SK-N-SH treated with all-trans-retinoic acid at 6 μM for 48 hours (cell line): ENCODE measurements around the gene PEAK3.

Experiments used
- ATAC-seq: fragments of 200-7000 bp; cut with Tn5 transposase; 3 replicates; pipeline ENCODE4 v1.9.1; 2020; ENCODE audit warnings: mild to moderate bottlenecking, moderate library complexity
- ARNTL ChIP-seq: fragments of 450-650 bp; formaldehyde crosslinking; IDR thresholded peaks from 2 replicates; pipeline ENCODE4 v1.5.0; 2020; ENCODE audit warnings: low read depth, mild to moderate bottlenecking, moderate library complexity, borderline replicate concordance
- BACH2 ChIP-seq: fragments of 250-450 bp; sonication (Bioruptor Pico); IDR thresholded peaks from 2 replicates; pipeline ENCODE4 v1.9.0; 2021; ENCODE audit warnings: mild to moderate bottlenecking, borderline replicate concordance
- CREB5 ChIP-seq: fragments of 250-450 bp; sonication (Bioruptor Pico); IDR thresholded peaks from 2 replicates; pipeline ENCODE4 v1.5.1; 2020; ENCODE audit warnings: low read depth, mild to moderate bottlenecking, moderate library complexity
- CSDC2 ChIP-seq: fragments of 250-450 bp; sonication (Bioruptor Pico); IDR thresholded peaks from 2 replicates; pipeline ENCODE4 v1.5.0; 2020; ENCODE audit warnings: mild to moderate bottlenecking, moderate library complexity
- ESRRG ChIP-seq: fragments of 250-450 bp; sonication (Bioruptor Pico); IDR thresholded peaks from 2 replicates; pipeline ENCODE4 v1.6.1; 2021; ENCODE audit warnings: mild to moderate bottlenecking
- ISL1 ChIP-seq: fragments of 250-450 bp; sonication (Bioruptor Pico); IDR thresholded peaks from 2 replicates; pipeline ENCODE4 v2.1.2; 2022; ENCODE audit warnings: mild to moderate bottlenecking, moderate library complexity
- PATZ1 ChIP-seq: fragments of 250-450 bp; sonication (Bioruptor Pico); IDR thresholded peaks from 2 replicates; pipeline ENCODE4 v1.8.0; 2020; ENCODE audit warnings: mild to moderate bottlenecking, moderate library complexity, borderline replicate concordance
- POU6F1 ChIP-seq: fragments of 250-450 bp; sonication (Bioruptor Pico); IDR thresholded peaks from 2 replicates; pipeline ENCODE4 v1.8.0; 2021; ENCODE audit warnings: low read depth, mild to moderate bottlenecking, moderate library complexity, borderline replicate concordance
- PPARA ChIP-seq: fragments of 250-450 bp; sonication (Bioruptor Pico); IDR thresholded peaks from 2 replicates; pipeline ENCODE4 v1.5.0; 2020; ENCODE audit warnings: mild to moderate bottlenecking, borderline replicate concordance
- RARB ChIP-seq: fragments of 250-450 bp; sonication (Bioruptor Pico); IDR thresholded peaks from 2 replicates; pipeline ENCODE4 v1.8.0; 2021; ENCODE audit warnings: mild to moderate bottlenecking, moderate library complexity
- TCF4 ChIP-seq: fragments of 250-450 bp; sonication (Bioruptor Pico); IDR thresholded peaks from 2 replicates; pipeline ENCODE4 v1.8.0; 2021; ENCODE audit warnings: mild to moderate bottlenecking, moderate library complexity, borderline replicate concordance
- TOX ChIP-seq: fragments of 250-450 bp; sonication (Bioruptor Pico); IDR thresholded peaks from 2 replicates; pipeline ENCODE4 v1.8.0; 2021; ENCODE audit warnings: mild to moderate bottlenecking, moderate library complexity, borderline replicate concordance
- TSHZ2 ChIP-seq: fragments of 250-450 bp; sonication (Bioruptor Pico); IDR thresholded peaks from 2 replicates; pipeline ENCODE4 v1.5.0; 2020; ENCODE audit warnings: mild to moderate bottlenecking, moderate library complexity
- ZC3H10 ChIP-seq: fragments of 250-450 bp; sonication (Bioruptor Pico); IDR thresholded peaks from 2 replicates; pipeline ENCODE4 v1.5.1; 2021; ENCODE audit warnings: mild to moderate bottlenecking, moderate library complexity
- ZFP3 ChIP-seq: fragments of 250-450 bp; sonication (Bioruptor Pico); IDR thresholded peaks from 2 replicates; pipeline ENCODE4 v1.5.0; 2020; ENCODE audit warnings: mild to moderate bottlenecking, moderate library complexity
- ZNF565 ChIP-seq: fragments of 450-650 bp; formaldehyde crosslinking; conservative IDR thresholded peaks from 2 replicates; pipeline ENCODE4 v1.5.0; 2020; ENCODE audit warnings: low read depth, mild to moderate bottlenecking, moderate library complexity
- ZNF70 ChIP-seq: fragments of 450-650 bp; formaldehyde crosslinking; IDR thresholded peaks from 2 replicates; pipeline ENCODE4 v1.5.0; 2020; ENCODE audit warnings: mild to moderate bottlenecking, moderate library complexity
- ZNF8 ChIP-seq: fragments of 450-650 bp; formaldehyde crosslinking; IDR thresholded peaks from 2 replicates; pipeline ENCODE4 v1.5.0; 2020; ENCODE audit warnings: mild to moderate bottlenecking, moderate library complexity

The PEAK3 gene

GRCh38 chr19:2233601-2234280 is 48.2 kb downstream of the PEAK3 start:
- ATAC-seq: no peak
- TF ChIP-seq PATZ1 (CRISPR knock-in tag) (no peak), ZC3H10 (CRISPR knock-in tag) (no peak), BACH2 (no peak), ZNF70 (CRISPR knock-in tag) (no peak), PPARA (CRISPR knock-in tag) (no peak)

- ATAC-seq: no peak
- no peak for TF ChIP-seq TOX (CRISPR knock-in tag)
These were observed 49.5 kb downstream of the PEAK3 start for GRCh38 chr19:2232286-2233151.

GRCh38 chr19:2231621-2232221 is 50.3 kb downstream of the PEAK3 start:
- TF ChIP-seq ZC3H10 (CRISPR knock-in tag): no peak
- peak; percentile 2; the same call in 2 of the 3 replicates for ATAC-seq

GRCh38 chr19:2230807-2231533 is 51.0 kb downstream of the PEAK3 start:
- ATAC-seq: peak; percentile 4
- TF ChIP-seq ARNTL (no peak), ZC3H10 (CRISPR knock-in tag) (no peak), RARB (CRISPR knock-in tag) (no peak), CSDC2 (CRISPR knock-in tag) (no peak), ZNF8 (CRISPR knock-in tag) (no peak), ZFP3 (no peak), ZNF70 (CRISPR knock-in tag) (no peak), ESRRG (no peak), TSHZ2 (no peak), CREB5 (CRISPR knock-in tag) (no peak), POU6F1 (CRISPR knock-in tag) (no peak), TCF4 (CRISPR knock-in tag) (no peak), ISL1 (no peak), ZNF565 (CRISPR knock-in tag) (no peak), PPARA (CRISPR knock-in tag) (no peak)
